Caco-2 (cell line): ENCODE measurements around the gene ZDHHC7. TPM values are rescaled to one million over a fixed set of nuclear protein-coding genes. Genes with fewer than 3 reads are reported as not detected.

ENCODE experiments used
- BruUV-seq: library from RNA; stranded (reverse); fragments of 400-500 nt; replicated peaks from 2 replicates; lab custom pipeline; 2021; lab: Mats Ljungman, UMichigan
- CTCF ChIA-PET: fragments of 300-600 bp; sonication (Branson Sonifier 250); formaldehyde crosslinking; loops from one replicate; lab custom pipeline; 2022; ENCODE audit warnings: antibody characterized with exemption; lab: Charles Lee
- POLR2A ChIA-PET: fragments of 300-600 bp; sonication (Branson Sonifier 250); formaldehyde crosslinking; loops from one replicate; lab custom pipeline; 2022; ENCODE audit warnings: antibody characterized with exemption; lab: Charles Lee
- DNase-seq, 2 experiments: peaks; one replicate each; pipeline versions ENCODE4 v3.0.0 to v3.0.0-alpha.2; 2020 to 2022
- H3K27me3 ChIP-seq: replicated peaks from 2 replicates; pipeline ENCODE4 v1.6.0; 2011; ENCODE audit warnings: low read length; ENCODE audit not compliant: control insufficient read depth, insufficient read depth
- H3K36me3 ChIP-seq: 2 replicates; pipeline ENCODE4 v1.5.1; 2011; ENCODE audit warnings: low read length; ENCODE audit not compliant: control insufficient read depth, insufficient read depth
- H3K4me1 ChIP-seq: fragments of 250-450 bp; sonication (Bioruptor Pico); 2 replicates; pipeline ENCODE4 v1.5.1; 2020; ENCODE audit warnings: mild to moderate bottlenecking
- H3K4me3 ChIP-seq: 2 replicates; pipeline ENCODE4 v1.5.1; 2011; ENCODE audit warnings: low read depth, mild to moderate bottlenecking, control low read depth, low read length
- H3K9me3 ChIP-seq: fragments of 250-450 bp; sonication (Bioruptor Pico); 2 replicates; pipeline ENCODE4 v1.5.1; 2020; ENCODE audit warnings: mild to moderate bottlenecking, moderate library complexity
- H3K27ac Mint-ChIP-seq: one replicate; pipeline ENCODE4 v1.8.0; 2022; ENCODE audit warnings: mixed read lengths; ENCODE audit not compliant: unreplicated experiment
- H3K27me3 Mint-ChIP-seq: one replicate; pipeline ENCODE4 v1.8.0; 2022; ENCODE audit warnings: mixed read lengths; ENCODE audit not compliant: insufficient read depth, unreplicated experiment
- H3K36me3 Mint-ChIP-seq: one replicate; pipeline ENCODE4 v1.8.0; 2022; ENCODE audit warnings: mild to moderate bottlenecking, mixed read lengths; ENCODE audit not compliant: insufficient read depth, unreplicated experiment
- H3K4me1 Mint-ChIP-seq: one replicate; pipeline ENCODE4 v1.8.0; 2022; ENCODE audit warnings: low read depth, mixed read lengths; ENCODE audit not compliant: unreplicated experiment
- H3K4me3 Mint-ChIP-seq: one replicate; pipeline ENCODE4 v1.8.0; 2022; ENCODE audit warnings: mild to moderate bottlenecking, moderate library complexity, mixed read lengths; ENCODE audit not compliant: unreplicated experiment
- H3K9me3 Mint-ChIP-seq: one replicate; pipeline ENCODE4 v1.8.0; 2022; ENCODE audit warnings: mixed read lengths; ENCODE audit not compliant: unreplicated experiment
- intact Hi-C: fragments of 100-400 bp; cut with micrococcal nuclease; formaldehyde crosslinking; loops from one replicate; pipeline ENCODE4 v1.10.0; 2022; ENCODE audit not compliant: unreplicated experiment
- total RNA-seq: library from RNA; stranded (reverse); gene quantifications from 2 replicates; pipeline ENCODE4 v1.2.3, GENCODE V29; 2022
- TF ChIP-seq, protein P1 (sequence below), 2 experiments: fragments of 200-600 bp in 1 of 2; IDR thresholded peaks; 1 replicate in 1 of 2; 2 replicates in 1 of 2; pipeline versions ENCODE4 v1.5.1 to v1.8.0; 2011 to 2022; ENCODE audit warnings: antibody characterized with exemption in 1 of 2, control low read depth in 1 of 2, inconsistent platforms in 1 of 2, low read depth in 1 of 2, low read length in 1 of 2, mild to moderate bottlenecking in 1 of 2, moderate library complexity in 1 of 2; ENCODE audit not compliant: insufficient read depth in 1 of 2, severe bottlenecking in 1 of 2, unreplicated experiment in 1 of 2

The ZDHHC7 gene
- total RNA-seq, 1 experiment from 2014 or later, result 85.7 TPM

DNA sequence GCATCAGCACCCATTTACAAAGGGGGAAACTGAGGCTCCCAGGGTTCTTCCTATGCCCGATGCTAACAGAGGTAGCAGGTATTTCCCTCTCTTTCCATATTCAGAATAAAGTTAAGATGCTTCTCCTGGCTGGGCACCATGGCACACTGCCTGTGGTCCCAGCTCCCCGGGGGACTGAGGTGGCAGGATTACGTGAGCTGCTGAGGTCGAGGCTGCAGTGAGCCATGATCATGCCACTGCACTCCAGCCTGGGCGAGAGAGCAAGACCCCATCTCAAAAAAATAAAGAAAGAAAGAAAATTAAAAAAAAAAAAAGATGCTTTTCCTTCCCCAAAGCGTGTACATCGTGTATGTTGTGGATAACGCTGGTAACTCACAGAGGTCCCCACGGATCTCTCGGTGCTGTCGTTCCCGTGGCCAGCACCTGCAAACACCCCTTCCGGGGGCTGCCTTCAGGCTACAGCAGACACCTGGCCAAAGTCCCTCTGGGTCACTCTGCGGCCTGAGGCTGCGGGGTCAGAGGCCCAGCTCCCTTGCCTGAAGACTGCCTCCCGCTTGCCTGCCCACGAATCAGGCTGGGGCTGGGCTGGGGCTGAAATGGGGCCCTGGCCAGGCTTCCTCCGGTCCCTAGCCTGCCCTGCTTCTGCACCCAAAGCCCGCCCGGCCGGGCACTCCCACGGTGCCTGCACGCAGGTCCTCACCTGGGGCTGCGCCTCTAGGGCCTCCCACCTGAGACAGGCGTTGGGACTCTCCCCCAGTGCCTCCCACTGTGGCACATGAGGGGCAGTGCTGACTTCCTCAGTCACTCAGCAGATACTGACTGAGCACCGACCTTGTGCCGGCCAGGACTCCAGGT is 63.1 kb downstream of the ZDHHC7 start:
- H3K36me3 ChIP-seq, result no peaks in the 10 kb centered on the region
- H3K36me3 Mint-ChIP-seq, result no peaks in the 10 kb centered on the region
- CTCF ChIA-PET, result interaction anchor here (0.6 to 0.7 kb wide), 2 partner anchors 41 to 113 kb away, joined by 3 to 5 read pairs; no protein-coding TSS in a partner anchor
- no peaks in the 10 kb centered on the region for H3K9me3 ChIP-seq
- no peaks in the 10 kb centered on the region for H3K4me1 Mint-ChIP-seq
- no peaks in the 10 kb centered on the region for H3K27me3 Mint-ChIP-seq
- no TSS peak for BruUV-seq
- H3K9me3 Mint-ChIP-seq, result no peaks in the 10 kb centered on the region
- H3K4me3 Mint-ChIP-seq, result no peak overlapping the region
- peaks cover 31% of the 10 kb centered on the region for H3K4me1 ChIP-seq
- TF ChIP-seq, protein P1, sequence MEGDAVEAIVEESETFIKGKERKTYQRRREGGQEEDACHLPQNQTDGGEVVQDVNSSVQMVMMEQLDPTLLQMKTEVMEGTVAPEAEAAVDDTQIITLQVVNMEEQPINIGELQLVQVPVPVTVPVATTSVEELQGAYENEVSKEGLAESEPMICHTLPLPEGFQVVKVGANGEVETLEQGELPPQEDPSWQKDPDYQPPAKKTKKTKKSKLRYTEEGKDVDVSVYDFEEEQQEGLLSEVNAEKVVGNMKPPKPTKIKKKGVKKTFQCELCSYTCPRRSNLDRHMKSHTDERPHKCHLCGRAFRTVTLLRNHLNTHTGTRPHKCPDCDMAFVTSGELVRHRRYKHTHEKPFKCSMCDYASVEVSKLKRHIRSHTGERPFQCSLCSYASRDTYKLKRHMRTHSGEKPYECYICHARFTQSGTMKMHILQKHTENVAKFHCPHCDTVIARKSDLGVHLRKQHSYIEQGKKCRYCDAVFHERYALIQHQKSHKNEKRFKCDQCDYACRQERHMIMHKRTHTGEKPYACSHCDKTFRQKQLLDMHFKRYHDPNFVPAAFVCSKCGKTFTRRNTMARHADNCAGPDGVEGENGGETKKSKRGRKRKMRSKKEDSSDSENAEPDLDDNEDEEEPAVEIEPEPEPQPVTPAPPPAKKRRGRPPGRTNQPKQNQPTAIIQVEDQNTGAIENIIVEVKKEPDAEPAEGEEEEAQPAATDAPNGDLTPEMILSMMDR (IDR thresholded peaks at IDR 0.05; ENCODE audit: insufficient read depth in 1 of 2, low read depth in 1 of 2, low read length in 1 of 2, severe bottlenecking in 1 of 2, unreplicated experiment in 1 of 2), result no peak
- H3K27ac Mint-ChIP-seq, result no peak overlapping the region
- POLR2A ChIA-PET, result no interaction called here
- peak; percentile 54 to 67 for DNase-seq
- no peaks in the 10 kb centered on the region for H3K27me3 ChIP-seq
- H3K4me3 ChIP-seq, result no peak overlapping the region
- intact Hi-C loops, result loop anchor here (2.0 kb wide), 1 partner anchor 325 kb away; no protein-coding TSS in a partner anchor

DNA sequence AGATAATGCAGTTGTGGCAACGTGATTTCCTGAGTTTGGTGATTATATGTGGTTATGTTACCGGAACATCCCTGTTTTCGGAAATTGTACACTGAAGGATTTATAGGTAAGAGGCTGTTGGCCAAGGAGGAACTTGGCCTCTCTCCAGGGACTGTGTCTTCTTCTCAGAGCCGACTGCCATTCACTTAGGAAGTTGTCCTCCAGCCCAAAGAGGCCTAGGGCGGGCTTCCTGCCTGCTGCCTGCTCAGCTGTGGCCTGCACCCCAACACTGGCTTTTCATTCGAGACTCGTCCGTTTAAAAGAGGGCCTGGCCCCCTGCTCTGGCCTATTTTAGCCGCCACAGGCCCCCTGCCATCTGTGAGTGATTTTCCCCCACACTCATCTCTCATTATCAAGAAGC is 64.3 kb downstream of the ZDHHC7 start:
- H3K4me1 ChIP-seq, result peaks cover 21% of the 10 kb centered on the region
- H3K36me3 ChIP-seq, result no peaks in the 10 kb centered on the region
- no peaks in the 10 kb centered on the region for H3K9me3 Mint-ChIP-seq
- no peak overlapping the region for H3K4me3 Mint-ChIP-seq
- no peak for DNase-seq
- no peak overlapping the region for H3K27ac Mint-ChIP-seq
- H3K4me1 Mint-ChIP-seq, result no peaks in the 10 kb centered on the region
- CTCF ChIA-PET, result interaction anchor here (1.1 kb wide), 1 partner anchor 275 kb away, joined by 4 read pairs; no protein-coding TSS in a partner anchor
- no TSS peak for BruUV-seq
- H3K9me3 ChIP-seq, result no peaks in the 10 kb centered on the region
- intact Hi-C loops, result no loop called here
- no peak overlapping the region for H3K4me3 ChIP-seq
- H3K27me3 ChIP-seq, result no peaks in the 10 kb centered on the region
- TF ChIP-seq, protein P1 (IDR thresholded peaks at IDR 0.05; ENCODE audit: insufficient read depth in 1 of 2, low read depth in 1 of 2, low read length in 1 of 2, severe bottlenecking in 1 of 2, unreplicated experiment in 1 of 2), result no peak
- no peaks in the 10 kb centered on the region for H3K27me3 Mint-ChIP-seq
- no peaks in the 10 kb centered on the region for H3K36me3 Mint-ChIP-seq
- POLR2A ChIA-PET, result no interaction called here

DNA sequence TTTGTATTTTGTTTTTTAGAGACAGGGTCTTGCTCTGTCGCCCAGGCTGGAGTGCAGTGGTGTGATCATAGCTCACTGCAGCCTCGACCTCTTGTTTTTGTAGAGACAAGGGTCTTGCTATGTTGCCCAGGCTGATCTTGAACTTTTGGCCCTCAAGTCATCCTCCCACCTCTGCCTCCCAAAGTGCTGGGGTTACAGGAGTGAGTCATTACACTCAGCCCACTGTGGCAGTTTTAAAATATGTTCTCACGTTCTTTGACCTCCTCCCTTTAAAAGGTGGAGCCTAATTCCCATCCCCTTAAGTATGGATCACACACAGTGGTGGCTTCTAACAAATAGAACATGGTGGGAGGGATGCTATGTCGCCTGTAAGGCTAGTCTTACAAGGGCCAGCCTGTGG is 67.7 kb downstream of the ZDHHC7 start:
- Mint-ChIP-seq H3K27me3 (no peaks in the 10 kb centered on the region), H3K36me3 (no peaks in the 10 kb centered on the region), H3K4me1 (no peaks in the 10 kb centered on the region), H3K9me3 (no peaks in the 10 kb centered on the region), H3K27ac (no peak overlapping the region), H3K4me3 (no peak overlapping the region)
- intact Hi-C loops, result no loop called here
- H3K4me1 ChIP-seq, result peaks cover 9% of the 10 kb centered on the region
- no peak for DNase-seq
- ChIA-PET CTCF (no interaction called here), POLR2A (no interaction called here)
- no peak overlapping the region for H3K4me3 ChIP-seq
- H3K9me3 ChIP-seq, result no peaks in the 10 kb centered on the region
- no peaks in the 10 kb centered on the region for H3K36me3 ChIP-seq
- TF ChIP-seq, protein P1 (IDR thresholded peaks at IDR 0.05; ENCODE audit: insufficient read depth in 1 of 2, low read depth in 1 of 2, low read length in 1 of 2, severe bottlenecking in 1 of 2, unreplicated experiment in 1 of 2), result no peak
- BruUV-seq, result no TSS peak
- H3K27me3 ChIP-seq, result no peaks in the 10 kb centered on the region
